HG03469 (cell line): ENCODE measurements around the gene MVB12A.

Experiments used
- ATAC-seq: cut with Tn5 transposase; IDR thresholded peaks from one replicate; pipeline ENCODE4 v1.9.1; 2021; ENCODE audit warnings: mild to moderate bottlenecking, moderate library complexity, moderate number of reproducible peaks; ENCODE audit not compliant: unreplicated experiment

The MVB12A gene

GRCh38 chr19:17441241-17442021 lies 21.6 kb downstream of the MVB12A start:
- no peak for ATAC-seq

GRCh38 chr19:17445526-17446165 lies 25.8 kb downstream of the MVB12A start:
- no peak for ATAC-seq

GRCh38 chr19:17447704-17448130 lies 27.9 kb downstream of the MVB12A start:
- no peak for ATAC-seq

GRCh38 chr19:17448131-17448967 lies 28.5 kb downstream of the MVB12A start, which contains the start of gene TMEM221:
Gene TMEM221, minus strand, starts transcription at chr19:17448668. Its CDS starts 206 bp downstream, at chr19:17448462.
- ATAC-seq = no peak

- ATAC-seq = no peak
These were observed 30.6 kb downstream of the MVB12A start for GRCh38 chr19:17450264-17451075.

- ATAC-seq = no peak
These were observed 32.0 kb downstream of the MVB12A start for GRCh38 chr19:17451820-17452219.

- no peak for ATAC-seq
These were observed 34.8 kb downstream of the MVB12A start for GRCh38 chr19:17454576-17455071.

- no peak for ATAC-seq
These were observed 35.7 kb downstream of the MVB12A start for GRCh38 chr19:17455308-17456123.

- ATAC-seq = no peak
These were observed 36.3 kb downstream of the MVB12A start for GRCh38 chr19:17456127-17456526.

- no peak for ATAC-seq
These were observed 37.8 kb downstream of the MVB12A start for GRCh38 chr19:17457616-17458015.

GRCh38 chr19:17458970-17459369 lies 39.1 kb downstream of the MVB12A start:
- ATAC-seq = no peak

- no peak for ATAC-seq
These were observed 40.8 kb downstream of the MVB12A start, which contains the start of gene NXNL1 for GRCh38 chr19:17460372-17461230. Gene NXNL1, minus strand, starts transcription at chr19:17460926. Its CDS starts 57 bp downstream, at chr19:17460869.

GRCh38 chr19:17466487-17466850 lies 46.6 kb downstream of the MVB12A start:
- ATAC-seq = no peak

GRCh38 chr19:17467471-17468301 lies 47.8 kb downstream of the MVB12A start:
- ATAC-seq = no peak

GRCh38 chr19:17468302-17469091 lies 48.6 kb downstream of the MVB12A start:
- no peak for ATAC-seq

GRCh38 chr19:17469092-17469480 lies 49.2 kb downstream of the MVB12A start:
- no peak for ATAC-seq
